Anterior cingulate cortex (tissue), 58 donors: ENCODE results near the gene SPACA7.

Experiments
- DNase-seq, 58 donors: peaks; one replicate each; lab custom pipeline; 2025; lab: John Stamatoyannopoulos, UW

The SPACA7 gene

GRCh38 chr13:112376050-112376681 is at the start of gene SPACA7:
Gene SPACA7 (plus strand): TSS chr13:112376355. CDS start chr13:112376386, 31 bp downstream.
- no peak for DNase-seq

GRCh38 chr13:112326821-112327370 is 49.3 kb upstream of the SPACA7 start:
- DNase-seq: no peak

GRCh38 chr13:112328936-112329335 is 47.2 kb upstream of the SPACA7 start:
- DNase-seq: no peak

GRCh38 chr13:112329376-112329775 is 46.8 kb upstream of the SPACA7 start:
- no peak for DNase-seq

GRCh38 chr13:112330066-112330465 is 46.1 kb upstream of the SPACA7 start:
- DNase-seq: no peak

- no peak for DNase-seq
Measured at GRCh38 chr13:112330479-112331381, 45.4 kb upstream of the SPACA7 start.

GRCh38 chr13:112331675-112332074 is 44.5 kb upstream of the SPACA7 start:
- DNase-seq: no peak

GRCh38 chr13:112332727-112333126 is 43.4 kb upstream of the SPACA7 start:
- DNase-seq: no peak

- no peak for DNase-seq
Measured at GRCh38 chr13:112333756-112334543, 42.2 kb upstream of the SPACA7 start.

GRCh38 chr13:112335135-112335534 is 41.0 kb upstream of the SPACA7 start:
- DNase-seq: no peak

- DNase-seq: no peak
Measured at GRCh38 chr13:112341446-112341845, 34.7 kb upstream of the SPACA7 start.

- no peak for DNase-seq
Measured at GRCh38 chr13:112341976-112342735, 34.0 kb upstream of the SPACA7 start.

- no peak for DNase-seq
Measured at GRCh38 chr13:112342841-112343361, 33.3 kb upstream of the SPACA7 start.

- no peak for DNase-seq
Measured at GRCh38 chr13:112343591-112343990, 32.6 kb upstream of the SPACA7 start.

GRCh38 chr13:112345826-112346172 is 30.4 kb upstream of the SPACA7 start:
- no peak for DNase-seq

- DNase-seq: no peak
Measured at GRCh38 chr13:112346173-112346898, 29.8 kb upstream of the SPACA7 start.

- DNase-seq: no peak
Measured at GRCh38 chr13:112346899-112347229, 29.3 kb upstream of the SPACA7 start.

GRCh38 chr13:112347986-112348385 is 28.2 kb upstream of the SPACA7 start:
- DNase-seq: no peak

GRCh38 chr13:112348642-112349345 is 27.4 kb upstream of the SPACA7 start:
- DNase-seq: no peak
